Jurkat, Clone E6-1 (cell line): ENCODE measurements around the gene ZC3H12D.

Experiments
- DNase-seq: peaks from one replicate; pipeline ENCODE4 v3.0.0-alpha.2; 2011; ENCODE audit warnings: low read depth, low spot score
- H3K4me3 ChIP-seq: 2 replicates; pipeline ENCODE4 v1.5.1; 2011; ENCODE audit warnings: mild to moderate bottlenecking, low read length, control low read depth, moderate library complexity

Gene ZC3H12D

DNA sequence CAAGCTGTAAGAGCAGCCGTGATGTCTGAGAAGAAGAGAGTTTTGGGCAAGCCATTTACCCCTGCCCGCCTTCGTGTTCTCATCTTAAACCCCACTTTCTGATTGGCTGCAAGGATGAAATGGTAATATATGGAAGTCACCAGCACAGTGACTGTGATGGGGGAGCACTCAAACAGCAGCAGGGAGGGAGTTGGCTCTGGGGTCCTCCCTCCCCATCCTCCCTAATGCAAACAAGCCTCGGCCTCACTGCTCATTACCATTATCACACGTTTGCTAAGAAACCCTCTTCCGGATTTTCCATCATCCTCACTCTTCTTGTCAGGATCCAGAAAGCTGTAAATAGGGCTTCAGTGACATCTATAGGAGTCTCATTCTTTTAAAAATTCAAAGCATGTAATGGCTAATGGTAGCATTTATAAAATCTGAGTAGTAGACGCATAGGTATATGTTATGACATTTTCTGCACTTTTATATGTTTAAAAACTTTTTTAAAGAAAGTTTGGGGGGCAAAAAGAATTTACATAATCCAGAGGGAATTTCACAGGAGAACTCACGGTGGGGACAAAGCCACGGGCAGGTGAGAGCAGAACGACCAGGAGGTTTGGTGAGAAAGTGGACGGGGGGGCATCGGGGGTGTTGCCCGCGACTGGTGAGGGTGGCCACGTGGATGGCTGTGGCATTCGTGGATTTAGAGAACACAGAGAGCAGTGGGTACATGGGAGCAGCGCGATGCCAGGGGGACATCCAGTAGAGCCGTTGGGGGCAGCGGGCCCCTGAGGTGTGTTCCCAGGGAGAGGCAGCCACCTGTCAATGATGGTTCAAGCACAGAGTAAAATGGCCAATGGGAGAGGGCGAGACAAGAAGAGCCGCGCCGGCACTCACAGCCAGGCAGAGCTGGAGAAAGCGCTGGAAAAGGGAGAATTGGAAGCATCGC, 55.1 kb downstream of the ZC3H12D start:
- H3K4me3 ChIP-seq = no peak overlapping the region
- DNase-seq = no peak

DNA sequence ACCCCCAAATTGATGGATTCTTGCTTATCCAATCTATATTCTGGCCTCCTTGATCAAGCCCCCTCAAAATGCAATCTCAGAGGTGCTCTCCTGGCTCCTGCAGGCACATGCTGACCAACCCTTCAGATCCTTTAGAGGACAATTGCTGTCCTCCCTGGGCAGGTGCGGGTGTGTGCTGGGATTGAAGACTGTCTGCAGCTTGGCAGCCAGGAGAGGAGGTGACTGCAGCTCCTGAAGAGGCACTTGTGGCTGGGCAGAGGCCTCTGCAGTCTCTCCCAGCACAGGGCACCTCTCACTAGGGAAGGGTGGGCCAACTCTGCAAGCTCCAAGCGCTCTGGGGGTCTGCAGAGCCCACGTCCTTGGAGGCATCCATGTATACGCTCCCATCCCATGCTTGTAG, 56.2 kb downstream of the ZC3H12D start:
- DNase-seq = no peak
- H3K4me3 ChIP-seq = no peak overlapping the region

DNA sequence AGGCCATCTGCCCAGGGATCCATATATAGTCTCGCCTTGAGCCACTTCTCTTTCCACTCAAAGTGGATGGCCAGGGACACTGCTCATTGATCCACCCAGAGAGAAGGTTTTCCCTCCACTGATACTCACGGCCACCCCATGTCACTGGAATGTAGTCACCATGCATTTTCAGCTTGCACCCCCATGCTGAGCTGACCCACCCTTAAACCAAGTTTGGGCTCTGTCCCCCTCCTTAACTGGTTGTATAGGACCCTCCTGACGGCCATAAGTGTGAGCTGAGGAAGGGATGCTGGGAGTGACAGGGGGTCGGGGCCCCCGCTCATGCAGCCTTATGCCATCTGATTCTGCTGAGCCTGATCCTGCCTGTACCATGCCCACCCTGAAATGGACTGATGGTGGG, 59.1 kb downstream of the ZC3H12D start:
- no peak overlapping the region for H3K4me3 ChIP-seq
- no peak for DNase-seq

DNA sequence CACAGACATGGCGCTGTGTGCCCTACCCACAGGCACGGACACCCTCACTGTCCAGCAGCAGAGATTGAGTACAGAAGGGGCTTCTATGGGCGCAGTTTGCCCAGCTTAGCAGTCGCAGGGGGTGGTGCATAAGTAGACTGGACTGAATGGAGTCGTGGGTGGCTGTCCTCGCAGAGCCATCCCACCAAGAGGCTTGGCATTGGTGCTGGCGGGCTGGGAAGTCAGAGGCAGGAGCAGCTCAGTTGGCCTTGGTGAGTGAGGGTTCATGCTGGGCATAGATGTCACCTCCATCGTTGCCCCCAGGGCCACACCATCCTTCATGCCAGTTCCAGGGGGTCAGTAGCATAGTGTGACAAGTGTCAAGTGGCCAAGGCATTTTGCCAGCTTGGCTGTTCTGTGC, 59.6 kb downstream of the ZC3H12D start:
- no peak for DNase-seq
- no peak overlapping the region for H3K4me3 ChIP-seq

DNA sequence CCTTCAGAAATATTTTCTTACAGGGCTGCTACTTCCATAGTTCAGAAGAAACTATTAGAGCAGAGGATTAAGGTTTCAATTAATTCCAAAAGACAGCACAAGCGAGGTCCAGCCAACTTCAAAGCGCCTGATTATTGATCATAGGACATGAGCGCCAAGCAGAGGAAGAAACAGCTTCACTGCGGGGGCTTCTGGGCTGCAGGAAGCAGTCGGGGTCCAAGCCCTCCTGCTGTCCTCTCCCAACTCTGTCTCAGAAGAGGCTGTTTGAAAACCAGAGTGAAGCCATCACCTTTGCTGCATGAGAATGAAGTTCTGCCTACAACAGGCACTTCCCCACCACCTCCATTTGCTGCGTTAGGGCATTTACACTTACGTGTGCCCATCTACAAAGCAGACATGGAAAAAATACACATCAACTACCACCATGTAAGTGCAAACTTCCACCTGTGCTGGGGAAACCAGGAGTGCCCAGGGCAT, 60.8 kb downstream of the ZC3H12D start:
- DNase-seq = no peak
- no peak overlapping the region for H3K4me3 ChIP-seq

DNA sequence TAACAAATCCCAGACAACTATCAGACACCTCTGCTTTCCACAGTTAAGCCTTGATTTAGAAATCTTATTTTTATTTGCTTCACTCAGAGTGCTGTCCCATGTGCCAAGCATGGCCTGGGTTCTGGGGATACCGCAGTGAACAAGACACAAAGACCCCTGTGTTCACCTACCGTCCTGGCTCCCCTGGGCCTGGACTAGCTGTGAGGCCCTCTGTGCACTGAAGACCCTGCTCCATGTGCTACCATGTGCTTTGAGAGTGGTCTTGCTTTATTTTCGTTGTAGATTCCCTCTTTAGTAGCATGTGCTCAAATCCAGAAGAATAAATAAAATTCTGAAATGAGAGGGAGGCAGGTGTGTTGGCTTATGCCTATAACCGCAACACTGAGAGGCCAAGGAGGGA, 62.2 kb downstream of the ZC3H12D start:
- H3K4me3 ChIP-seq = no peak overlapping the region

DNA sequence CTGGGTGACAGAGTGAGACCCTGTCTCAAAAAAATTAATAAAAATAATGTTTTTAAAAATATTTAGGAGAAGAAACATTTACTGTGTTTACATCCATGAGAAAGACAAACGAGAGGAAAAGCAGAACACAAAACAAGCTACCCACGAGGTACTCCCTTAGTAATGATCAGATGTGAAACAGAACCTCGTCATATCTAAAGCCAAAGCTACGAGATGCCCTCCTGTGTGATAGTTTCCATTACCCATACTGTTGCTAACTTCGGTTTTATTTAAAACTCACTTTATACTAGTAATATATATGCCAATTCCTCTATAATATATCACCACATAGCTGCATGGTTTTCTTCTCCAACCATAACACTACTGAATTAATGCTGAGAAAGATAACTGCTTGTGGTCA, 63.7 kb downstream of the ZC3H12D start:
- H3K4me3 ChIP-seq = no peak overlapping the region
- DNase-seq = no peak

More for the DNA sequence above, 62.2 kb downstream of the ZC3H12D start:
- no peak for DNase-seq

DNA sequence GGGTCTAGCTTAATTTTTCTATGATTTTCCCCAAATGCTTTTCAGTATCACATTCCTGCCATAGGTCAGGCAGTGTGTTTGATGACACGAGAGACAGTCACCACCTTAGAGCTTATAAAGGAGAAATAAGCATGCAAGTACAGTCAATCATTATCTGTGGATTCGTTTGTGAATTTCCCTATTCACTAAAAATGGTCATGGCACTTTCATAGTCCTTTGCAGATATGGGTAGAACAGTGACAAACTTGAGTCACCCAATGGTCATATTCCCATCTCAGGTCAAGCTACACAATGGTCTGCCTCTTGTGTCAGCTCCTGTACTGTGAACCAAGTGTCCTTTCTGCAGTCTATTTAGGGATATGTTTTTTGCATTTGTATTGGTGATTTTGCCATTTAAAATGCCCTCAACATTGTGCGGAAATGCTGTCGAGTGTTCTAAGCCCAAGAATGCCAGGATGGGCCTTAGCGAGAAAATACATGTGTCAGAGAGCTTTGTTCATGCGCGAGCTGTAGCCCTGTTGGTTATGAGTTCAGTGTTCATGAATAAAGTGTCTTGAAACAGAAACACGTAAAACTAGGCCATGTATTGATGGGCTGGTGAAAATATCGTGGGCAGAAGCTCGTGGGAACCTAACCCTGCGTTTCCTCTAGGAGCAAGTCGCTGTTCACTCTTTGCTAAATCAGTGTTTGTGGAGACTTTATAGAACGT, 65.0 kb downstream of the ZC3H12D start:
- DNase-seq = no peak
- no peak overlapping the region for H3K4me3 ChIP-seq

DNA sequence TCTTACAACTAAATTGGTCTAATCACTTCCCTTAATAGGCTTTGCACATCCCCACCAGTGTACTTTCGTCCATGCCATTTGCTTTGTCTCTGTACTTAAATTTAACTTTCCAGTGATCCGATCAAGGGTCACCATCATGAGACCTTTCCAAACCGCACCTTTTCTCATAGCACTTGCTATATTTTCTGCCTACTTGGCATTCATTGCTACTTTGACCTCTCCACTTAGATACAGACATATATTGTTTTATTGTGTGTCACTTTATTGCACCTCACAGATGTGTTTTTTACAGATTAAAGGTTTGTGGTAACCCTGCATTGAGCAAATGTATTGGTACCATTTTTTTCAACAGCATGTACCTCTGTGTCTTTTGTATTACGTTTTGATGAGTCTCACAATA, 70.0 kb downstream of the ZC3H12D start:
- DNase-seq = no peak
- no peak overlapping the region for H3K4me3 ChIP-seq

DNA sequence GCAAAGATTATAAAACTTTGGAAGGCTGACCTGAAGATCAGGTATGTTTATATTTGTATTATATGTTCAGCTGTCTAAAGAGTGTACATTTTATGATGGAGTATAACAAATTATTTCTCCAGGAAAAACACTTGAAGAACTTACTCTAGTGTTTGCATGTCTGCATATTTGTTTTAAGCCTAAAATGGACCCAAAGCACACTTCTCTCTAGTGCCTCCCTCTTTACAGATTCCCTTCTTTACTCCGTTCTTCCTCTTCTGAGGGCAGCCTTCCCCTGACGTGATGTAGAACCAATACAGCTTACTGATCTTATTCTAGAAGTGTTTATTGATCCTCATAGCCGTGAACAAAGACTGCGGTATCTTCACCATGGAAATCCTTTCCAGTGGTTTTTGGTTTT, 70.8 kb downstream of the ZC3H12D start:
- H3K4me3 ChIP-seq = no peak overlapping the region
- no peak for DNase-seq

DNA sequence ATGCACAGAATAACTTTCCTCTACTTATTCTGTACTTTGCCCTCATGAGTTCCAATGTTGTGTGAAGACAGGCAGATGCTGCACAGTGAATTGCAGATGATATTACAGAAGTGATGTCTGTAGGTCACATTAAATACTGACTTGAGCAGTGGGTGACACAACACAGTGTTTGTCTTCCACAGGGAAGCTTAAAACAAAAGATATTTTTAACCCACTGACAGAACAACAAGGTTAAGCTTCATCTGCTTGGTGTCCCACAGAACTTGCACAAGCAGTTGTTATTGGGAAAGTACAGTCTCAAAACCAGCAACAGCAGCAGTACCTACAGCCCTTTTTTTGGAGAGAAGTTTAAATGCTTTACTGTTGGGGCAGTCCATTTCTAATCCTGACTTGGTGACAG, 74.3 kb downstream of the ZC3H12D start:
- DNase-seq = no peak
- H3K4me3 ChIP-seq = no peak overlapping the region

DNA sequence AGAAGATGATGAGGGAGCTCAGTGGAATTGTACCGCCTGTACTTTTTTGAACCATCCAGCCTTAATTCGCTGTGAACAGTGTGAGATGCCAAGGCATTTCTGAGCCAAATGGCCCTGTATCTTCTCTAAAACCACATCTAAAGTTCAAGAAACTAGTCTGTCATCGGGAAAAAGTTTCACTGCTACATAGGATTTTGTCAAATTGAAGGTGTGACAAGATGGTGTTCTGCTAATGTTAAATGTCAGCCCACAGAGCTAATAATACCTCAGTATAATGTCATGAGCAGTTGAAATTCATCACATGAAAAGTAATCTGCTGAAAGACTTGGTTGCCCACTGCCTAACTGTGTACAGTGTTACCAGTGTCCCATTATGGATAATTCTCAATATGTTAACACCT, 75.2 kb downstream of the ZC3H12D start:
- no peak overlapping the region for H3K4me3 ChIP-seq
- DNase-seq = no peak

DNA sequence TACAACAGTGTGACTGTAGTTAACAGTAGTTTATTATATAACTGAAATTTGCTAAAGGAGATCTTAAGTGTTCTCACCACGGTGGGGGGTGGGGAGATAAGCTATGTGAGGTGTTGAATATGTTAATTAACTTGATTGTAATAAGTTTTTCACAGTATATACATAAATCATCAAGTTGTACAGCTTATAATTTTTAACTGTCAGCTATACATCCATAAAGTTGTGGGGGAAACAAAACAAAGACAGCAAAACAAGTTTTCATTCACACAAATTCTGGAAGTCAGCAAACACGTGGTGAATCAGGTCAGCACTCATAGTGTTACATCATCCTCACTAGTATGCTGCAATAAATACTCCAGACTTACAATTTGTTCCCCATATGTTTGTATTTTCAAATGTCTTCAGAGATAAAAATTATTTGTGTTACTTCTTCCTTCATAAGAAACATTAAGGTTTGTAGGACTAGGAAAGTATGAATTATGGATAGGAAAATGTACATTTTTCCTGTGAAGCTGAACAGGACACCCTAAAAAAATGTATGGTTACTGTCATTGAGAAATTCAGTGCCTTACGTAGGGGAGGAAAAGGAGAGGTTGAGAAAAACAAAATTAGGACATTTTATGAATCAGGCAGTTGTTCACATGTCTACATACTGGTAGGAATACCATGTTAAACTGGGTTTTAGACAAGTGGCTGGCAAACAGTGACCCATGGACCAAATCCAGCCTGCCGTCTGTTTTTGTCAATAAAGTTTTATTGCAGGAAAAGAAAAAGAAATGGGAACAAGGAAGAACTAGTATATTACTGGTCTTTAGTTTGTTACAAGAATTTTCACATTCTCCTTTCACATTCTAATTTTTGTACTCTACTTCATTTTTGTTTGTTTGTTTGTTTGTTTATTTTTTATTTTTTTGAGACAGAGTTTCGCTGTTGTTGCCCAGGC, 78.7 kb downstream of the ZC3H12D start:
- no peak for DNase-seq
- no peak overlapping the region for H3K4me3 ChIP-seq

DNA sequence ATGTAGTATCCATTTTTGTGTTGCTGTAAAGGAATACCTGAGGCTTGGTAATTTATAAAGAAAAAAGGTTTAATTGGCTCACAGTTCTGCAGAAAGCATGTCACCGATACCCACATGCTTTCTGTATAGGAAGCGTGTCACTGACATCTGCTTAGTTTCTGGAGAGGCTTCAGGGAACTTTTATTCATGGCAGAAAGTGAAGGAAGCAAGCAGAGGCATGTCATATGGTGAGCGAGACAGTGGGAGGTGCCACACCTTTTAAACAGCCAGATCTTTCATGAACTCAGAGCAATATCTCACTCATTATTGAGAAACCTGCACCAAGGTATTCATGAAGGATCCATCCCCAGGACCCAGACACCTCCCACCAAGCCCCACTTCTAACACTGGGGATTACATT, 81.3 kb downstream of the ZC3H12D start:
- no peak for DNase-seq

DNA sequence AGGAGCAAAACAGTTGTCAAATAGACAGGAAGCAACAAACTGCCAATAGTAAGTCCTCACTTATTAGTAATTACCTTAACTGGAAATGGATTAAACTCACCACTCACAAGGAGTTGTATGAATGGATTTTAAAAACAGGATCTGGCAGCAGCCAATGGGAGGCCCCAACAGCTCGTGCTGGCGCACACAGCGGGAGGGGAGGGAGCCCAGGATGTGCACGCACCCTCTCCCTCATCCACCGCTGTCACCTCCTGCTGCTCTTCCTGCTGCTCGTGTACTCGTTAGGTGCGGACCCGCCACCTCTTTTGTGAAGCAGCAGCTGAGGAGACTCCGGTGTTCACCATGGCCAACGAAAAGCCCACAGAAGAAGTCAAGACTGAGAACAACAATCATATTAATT, 84.8 kb downstream of the ZC3H12D start, which contains the start of gene SUMO4:
Gene SUMO4 (plus strand): TSS at position 213 of the 400 bp plus-strand sequence. CDS start 130 bp downstream, at position 343.
- DNase-seq = no peak
- no peak within 1 kb of the TSS for H3K4me3 ChIP-seq

More for the DNA sequence above, 81.3 kb downstream of the ZC3H12D start:
- no peak overlapping the region for H3K4me3 ChIP-seq

DNA sequence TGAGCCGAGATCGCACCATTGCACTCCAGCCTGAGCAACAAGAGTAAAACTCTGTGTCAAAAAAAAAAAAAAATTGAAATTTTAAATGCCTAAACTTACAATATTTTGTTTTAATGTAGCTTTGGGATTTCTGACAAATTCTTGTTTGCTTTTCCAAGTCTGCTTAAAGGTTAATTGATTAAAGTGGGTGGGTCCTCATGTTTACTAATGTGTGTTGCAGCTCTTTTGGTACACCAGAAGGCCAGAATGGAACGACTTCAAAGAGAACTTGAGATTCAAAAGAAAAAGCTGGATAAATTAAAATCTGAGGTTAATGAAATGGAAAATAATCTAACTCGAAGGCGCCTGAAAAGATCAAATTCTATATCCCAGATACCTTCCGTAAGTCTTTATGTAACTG, 87.4 kb downstream of the ZC3H12D start:
- no peak for DNase-seq
- no peak overlapping the region for H3K4me3 ChIP-seq
